Measurements from ENCODE around the gene RFX1.

Gene RFX1

GRCh38 chr19:13960863-13961784, 45.0 kb downstream of the RFX1 start:
- no peak for DNase-seq

GRCh38 chr19:13959962-13960862, 45.9 kb downstream of the RFX1 start:
- no peak for DNase-seq

- DNase-seq, result no peak
Measured at GRCh38 chr19:13959141-13959961, 46.8 kb downstream of the RFX1 start.

- no peak for DNase-seq
Measured at GRCh38 chr19:13958043-13958442, 48.1 kb downstream of the RFX1 start.

GRCh38 chr19:13957051-13957450, 49.1 kb downstream of the RFX1 start:
- no peak for DNase-seq

- DNase-seq, result no peak
Measured at GRCh38 chr19:13956365-13956744, 49.8 kb downstream of the RFX1 start.

GRCh38 chr19:13955662-13956364, 50.3 kb downstream of the RFX1 start:
- DNase-seq, result no peak

- no peak for DNase-seq
Measured at GRCh38 chr19:13954185-13954584, 51.9 kb downstream of the RFX1 start.

GRCh38 chr19:13952931-13953531, 53.1 kb downstream of the RFX1 start:
- no peak for DNase-seq

- peak; percentile 99 for DNase-seq
Measured at GRCh38 chr19:13952154-13952930, 53.8 kb downstream of the RFX1 start, which contains the start of gene DCAF15. DCAF15 (plus strand) TSS chr19:13952509; CDS start chr19:13952513, 4 bp downstream.

- no peak for DNase-seq
Measured at GRCh38 chr19:13951799-13952153, 54.3 kb downstream of the RFX1 start.

- no peak for DNase-seq
Measured at GRCh38 chr19:13951043-13951442, 55.1 kb downstream of the RFX1 start.

GRCh38 chr19:13946414-13946813, 59.7 kb downstream of the RFX1 start:
- no peak for DNase-seq

- no peak for DNase-seq
Measured at GRCh38 chr19:13942023-13942684, 64.0 kb downstream of the RFX1 start.

GRCh38 chr19:13938301-13939064, 67.6 kb downstream of the RFX1 start, which contains the start of gene PODNL1:
PODNL1 (minus strand) TSS chr19:13938417; CDS start chr19:13938181, 236 bp downstream.
- no peak for DNase-seq

- no peak for DNase-seq
Measured at GRCh38 chr19:13937479-13938300, 68.4 kb downstream of the RFX1 start.

GRCh38 chr19:13935765-13936510, 70.2 kb downstream of the RFX1 start:
- DNase-seq, result no peak

GRCh38 chr19:13934785-13935109, 71.4 kb downstream of the RFX1 start:
- DNase-seq, result no peak
